ENCODE data around the gene IRX2. TPM values are rescaled to one million over a fixed set of nuclear protein-coding genes. Genes with fewer than 3 reads are reported as not detected.

The IRX2 gene
- total RNA-seq, 1 donor from 2014 or later = 31.4 TPM

DNA sequence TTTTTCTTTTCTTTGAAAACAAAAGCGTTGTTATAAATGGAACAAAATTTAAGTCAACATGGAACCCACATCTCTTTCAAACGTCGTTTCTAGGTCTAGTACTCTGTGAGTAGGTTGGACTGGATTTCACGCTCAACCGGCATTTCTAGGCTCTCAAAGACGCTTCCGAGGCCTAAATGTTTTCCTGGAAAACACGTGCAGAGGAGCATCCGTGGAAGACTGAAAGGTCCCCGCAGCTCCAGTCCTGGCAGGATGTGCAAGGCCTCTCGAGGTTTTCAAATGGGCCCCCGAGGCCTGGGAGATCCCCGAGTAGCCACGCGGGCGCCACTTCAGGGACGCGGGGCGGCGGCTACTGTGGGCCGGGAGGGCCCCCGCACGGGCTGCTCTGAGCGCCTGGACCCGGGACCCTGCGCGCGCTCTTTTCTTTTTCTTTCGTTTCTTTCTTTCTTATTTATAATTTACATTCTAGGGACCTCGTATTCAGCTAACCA, 4.2 kb upstream of the IRX2 start:
- Mint-ChIP-seq H3K36me3 (peaks cover 3% of the 10 kb centered on the region), H3K4me3 (peak overlapping the region; percentile 90), H3K4me1 (ENCODE audit: unreplicated experiment) (peaks cover 31% of the 10 kb centered on the region), H3K9me3 (no peaks in the 10 kb centered on the region), H3K27me3 (peaks cover 50% of the 10 kb centered on the region), H3K27ac (peak overlapping the region; percentile 61)
- TF ChIP-seq, protein P1, sequence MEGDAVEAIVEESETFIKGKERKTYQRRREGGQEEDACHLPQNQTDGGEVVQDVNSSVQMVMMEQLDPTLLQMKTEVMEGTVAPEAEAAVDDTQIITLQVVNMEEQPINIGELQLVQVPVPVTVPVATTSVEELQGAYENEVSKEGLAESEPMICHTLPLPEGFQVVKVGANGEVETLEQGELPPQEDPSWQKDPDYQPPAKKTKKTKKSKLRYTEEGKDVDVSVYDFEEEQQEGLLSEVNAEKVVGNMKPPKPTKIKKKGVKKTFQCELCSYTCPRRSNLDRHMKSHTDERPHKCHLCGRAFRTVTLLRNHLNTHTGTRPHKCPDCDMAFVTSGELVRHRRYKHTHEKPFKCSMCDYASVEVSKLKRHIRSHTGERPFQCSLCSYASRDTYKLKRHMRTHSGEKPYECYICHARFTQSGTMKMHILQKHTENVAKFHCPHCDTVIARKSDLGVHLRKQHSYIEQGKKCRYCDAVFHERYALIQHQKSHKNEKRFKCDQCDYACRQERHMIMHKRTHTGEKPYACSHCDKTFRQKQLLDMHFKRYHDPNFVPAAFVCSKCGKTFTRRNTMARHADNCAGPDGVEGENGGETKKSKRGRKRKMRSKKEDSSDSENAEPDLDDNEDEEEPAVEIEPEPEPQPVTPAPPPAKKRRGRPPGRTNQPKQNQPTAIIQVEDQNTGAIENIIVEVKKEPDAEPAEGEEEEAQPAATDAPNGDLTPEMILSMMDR (conservative IDR thresholded peaks at IDR 0.05) = no peak
- DNase-seq (ENCODE audit: extremely low spot score, unreplicated experiment) = no peak

DNA sequence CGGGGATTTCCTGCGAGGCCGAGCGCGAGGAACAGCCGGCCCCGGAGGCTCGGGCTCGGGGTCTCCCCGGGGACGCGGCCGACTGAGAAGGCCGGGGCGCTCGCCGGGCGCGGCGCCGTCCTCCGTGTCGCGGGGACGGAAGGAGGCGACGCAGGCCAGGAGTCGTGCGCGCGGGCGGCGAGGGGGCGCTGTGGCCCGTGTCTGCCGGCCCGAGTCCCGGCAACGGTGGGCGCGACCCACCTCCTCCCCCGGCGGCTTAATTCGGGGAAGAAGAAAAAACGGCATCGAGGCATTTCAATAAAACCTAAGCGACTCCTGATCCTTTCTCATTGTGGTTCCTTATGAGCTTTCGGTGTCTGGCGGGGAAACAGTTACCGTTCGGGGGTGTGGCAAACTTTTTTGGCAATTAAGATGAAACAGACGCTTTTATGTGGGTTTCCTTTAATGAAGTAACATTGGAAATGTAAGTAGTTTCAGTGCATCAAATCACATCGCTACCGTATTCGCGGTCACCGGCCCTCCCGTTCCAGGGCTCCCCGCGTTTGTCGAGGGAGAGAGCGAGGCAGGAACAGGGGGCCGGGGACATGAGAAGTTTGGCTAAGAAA, 3.7 kb upstream of the IRX2 start:
- peaks cover 4% of the 10 kb centered on the region for H3K36me3 Mint-ChIP-seq
- peak overlapping the region; percentile 84 for H3K4me3 Mint-ChIP-seq
- peaks cover 31% of the 10 kb centered on the region for H3K4me1 Mint-ChIP-seq (ENCODE audit: unreplicated experiment)
- TF ChIP-seq, protein P1 (conservative IDR thresholded peaks at IDR 0.05) = peak; percentile 71
- H3K27ac Mint-ChIP-seq = peak overlapping the region; percentile 26
- H3K27me3 Mint-ChIP-seq = peaks cover 49% of the 10 kb centered on the region
- H3K9me3 Mint-ChIP-seq = no peaks in the 10 kb centered on the region
- no peak for DNase-seq (ENCODE audit: extremely low spot score, unreplicated experiment)

DNA sequence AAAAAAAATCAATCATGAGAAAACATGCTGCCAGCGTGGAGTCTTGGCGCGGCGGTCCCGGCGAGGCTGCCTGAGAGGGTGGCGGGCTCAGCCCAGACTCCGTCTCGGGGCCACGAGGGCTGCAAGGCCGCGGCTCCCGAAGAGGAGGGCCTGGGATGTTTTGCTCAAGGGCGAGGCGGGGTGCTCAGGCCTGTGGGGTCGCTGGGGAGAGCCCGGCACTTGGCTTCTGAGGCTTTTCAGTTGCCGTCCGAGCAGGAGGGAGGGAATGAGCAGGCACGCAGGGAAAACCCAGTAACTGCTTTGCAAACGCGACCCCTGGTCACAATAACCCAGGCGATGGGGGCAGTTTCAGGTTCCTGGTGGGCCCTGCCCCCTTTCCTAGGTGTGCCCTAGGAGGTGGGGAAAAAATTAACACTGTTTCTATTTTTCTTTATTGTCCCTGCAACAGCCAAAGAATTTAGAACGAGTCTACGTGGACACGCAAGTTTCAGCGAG, 3.2 kb upstream of the IRX2 start:
- no peak for DNase-seq (ENCODE audit: extremely low spot score, unreplicated experiment)
- TF ChIP-seq, protein P1 (conservative IDR thresholded peaks at IDR 0.05) = no peak
- H3K27me3 Mint-ChIP-seq = peaks cover 53% of the 10 kb centered on the region
- H3K27ac Mint-ChIP-seq = peak overlapping the region; percentile 48
- H3K4me3 Mint-ChIP-seq = peak overlapping the region; percentile 76
- peaks cover 37% of the 10 kb centered on the region for H3K4me1 Mint-ChIP-seq (ENCODE audit: unreplicated experiment)
- H3K9me3 Mint-ChIP-seq = no peaks in the 10 kb centered on the region
- H3K36me3 Mint-ChIP-seq = peaks cover 10% of the 10 kb centered on the region

DNA sequence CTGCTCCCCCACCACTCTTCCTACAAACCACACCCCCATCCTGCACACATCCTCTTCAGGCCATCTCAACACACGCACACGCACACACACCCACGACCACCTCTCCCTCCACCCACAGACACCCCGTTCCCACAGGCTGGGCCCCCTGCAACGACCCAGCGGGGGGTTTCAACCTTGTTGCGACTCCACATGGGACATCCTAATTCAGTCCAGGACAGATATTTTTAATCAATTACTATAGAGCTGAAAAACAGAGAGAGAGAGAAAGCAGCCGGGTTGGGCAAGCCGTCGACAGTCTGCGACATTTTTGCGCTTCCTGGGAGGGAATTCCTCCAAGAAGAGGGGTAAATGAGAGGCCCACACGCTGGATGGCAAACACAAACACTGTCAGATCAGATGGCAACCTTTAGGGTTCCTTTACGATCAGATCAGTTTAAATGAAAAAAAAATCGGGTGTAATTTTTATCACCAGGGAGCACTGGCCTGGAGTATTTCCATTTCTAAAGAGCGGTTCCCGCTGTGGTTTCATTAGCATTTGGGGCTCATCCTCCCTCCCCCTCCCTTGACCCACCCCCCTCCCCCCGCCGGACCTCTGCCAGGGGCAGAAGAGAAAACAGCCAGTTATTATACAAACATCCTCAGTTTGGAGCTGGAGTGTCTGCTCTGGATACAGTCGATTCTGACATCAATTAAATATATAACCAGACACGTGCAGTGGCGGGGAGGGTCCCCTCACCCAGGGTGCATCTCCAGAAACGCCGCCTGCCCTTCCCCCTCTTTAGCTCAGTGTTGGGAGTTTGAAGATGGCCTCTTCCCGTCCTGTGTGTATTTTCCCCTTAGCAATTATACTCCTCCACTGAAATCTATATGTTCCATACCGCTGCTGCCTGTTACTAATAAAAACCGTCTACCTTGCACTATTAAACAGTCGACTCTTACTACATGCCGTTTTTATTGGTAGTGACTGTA, 2.3 kb upstream of the IRX2 start:
- Mint-ChIP-seq H3K27me3 (peaks cover 53% of the 10 kb centered on the region), H3K4me3 (peak overlapping the region; percentile 90), H3K27ac (peak overlapping the region; percentile 88), H3K4me1 (ENCODE audit: unreplicated experiment) (peaks cover 41% of the 10 kb centered on the region), H3K36me3 (peaks cover 14% of the 10 kb centered on the region), H3K9me3 (no peaks in the 10 kb centered on the region)
- TF ChIP-seq, protein P1 (conservative IDR thresholded peaks at IDR 0.05) = no peak
- DNase-seq (ENCODE audit: extremely low spot score, unreplicated experiment) = no peak

DNA sequence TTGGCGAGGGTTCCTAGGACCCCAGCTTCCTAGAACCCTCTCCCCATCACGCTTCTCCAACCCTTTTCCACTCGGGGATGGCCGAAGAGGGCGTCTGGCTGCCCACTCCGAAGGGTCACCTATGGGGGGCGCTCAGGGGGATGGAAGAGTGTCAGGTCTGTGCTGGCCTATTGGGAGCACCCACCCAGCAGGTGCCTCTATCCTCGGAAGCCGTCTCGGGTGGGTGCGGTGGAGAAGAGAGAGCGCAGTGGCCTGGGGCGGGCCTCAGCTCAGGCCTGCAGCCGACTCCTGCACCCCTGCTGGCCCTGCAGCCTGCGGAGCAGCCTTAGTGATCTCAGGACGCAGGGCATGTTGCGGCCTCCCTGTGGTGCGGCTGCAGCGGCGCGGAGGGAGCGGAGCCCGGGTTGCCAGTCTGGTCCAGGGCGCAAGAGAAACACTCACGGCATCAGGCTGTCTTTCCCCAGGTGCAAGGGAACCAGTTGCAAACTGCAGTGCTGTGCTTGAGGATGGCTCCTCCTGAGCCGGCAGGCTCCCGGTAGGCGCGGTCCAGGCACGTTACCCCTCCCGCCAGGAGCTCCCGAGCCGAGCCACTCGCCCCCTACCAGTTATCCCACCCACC, 1.5 kb upstream of the IRX2 start:
- Mint-ChIP-seq H3K27me3 (peaks cover 50% of the 10 kb centered on the region), H3K27ac (peak overlapping the region; percentile 88), H3K4me3 (peak overlapping the region; percentile 90), H3K9me3 (no peaks in the 10 kb centered on the region), H3K4me1 (ENCODE audit: unreplicated experiment) (peaks cover 38% of the 10 kb centered on the region), H3K36me3 (peaks cover 14% of the 10 kb centered on the region)
- TF ChIP-seq, protein P1 (conservative IDR thresholded peaks at IDR 0.05) = no peak
- no peak for DNase-seq (ENCODE audit: extremely low spot score, unreplicated experiment)
